Measurements from ENCODE around the gene FXR1.
"Not testable (repeated sequence)": the region's sequence is repeated elsewhere in the genome, so short reads cannot be mapped to it uniquely, and the experiment has no call there.

FXR1 gene

DNA sequence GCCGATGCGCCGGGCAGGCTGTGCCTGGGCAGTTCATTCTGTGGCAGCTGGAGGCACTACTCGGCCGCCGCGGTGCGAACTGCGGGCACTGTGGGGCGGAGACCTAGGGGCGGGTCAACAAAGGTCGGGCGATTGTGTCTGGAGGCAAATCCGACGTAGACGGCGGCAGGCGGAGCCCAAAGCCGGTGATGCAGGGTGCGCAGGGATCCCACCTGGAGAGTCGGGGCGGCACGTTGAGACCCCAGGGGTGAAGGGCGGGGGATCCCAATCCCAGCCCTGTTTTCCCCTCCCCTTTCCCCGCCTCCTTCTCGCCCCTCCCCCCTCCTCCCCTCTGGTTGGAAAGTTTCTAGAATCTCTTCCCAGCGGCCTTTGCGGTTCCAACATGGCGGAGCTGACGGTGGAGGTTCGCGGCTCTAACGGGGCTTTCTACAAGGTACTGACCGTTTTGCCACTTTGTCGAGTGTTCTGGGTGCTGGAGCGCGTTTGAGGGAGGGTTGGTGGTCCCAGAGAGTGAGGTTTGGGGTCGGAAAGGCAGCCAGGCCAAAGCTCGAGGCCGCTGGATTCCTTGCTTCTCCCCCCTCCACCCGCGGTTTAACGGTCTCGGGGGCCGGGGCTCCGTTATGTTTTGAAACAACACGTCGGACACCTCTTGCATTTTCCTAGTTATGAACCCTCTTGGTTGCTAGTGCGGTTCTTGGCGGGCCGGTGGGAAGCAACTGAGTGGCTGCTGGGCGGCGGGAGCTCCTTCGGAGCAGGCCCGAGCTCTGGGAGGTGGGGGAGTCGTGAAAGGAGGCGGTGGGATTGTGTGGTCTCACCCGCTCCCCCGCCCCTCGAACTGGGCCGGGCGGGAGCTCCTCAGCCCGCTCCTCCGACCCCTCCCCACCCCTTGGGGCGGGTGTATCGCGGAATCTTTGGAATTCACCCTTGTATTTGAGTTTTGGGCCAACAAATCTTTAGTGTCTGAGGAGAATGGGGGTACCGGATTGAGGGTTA, at the start of gene FXR1:
FXR1 (plus strand) TSS at position 367 of the 993 bp plus-strand sequence; CDS start at position 383, 16 bp downstream.
- peak; percentile 99 for DNase-seq

DNA sequence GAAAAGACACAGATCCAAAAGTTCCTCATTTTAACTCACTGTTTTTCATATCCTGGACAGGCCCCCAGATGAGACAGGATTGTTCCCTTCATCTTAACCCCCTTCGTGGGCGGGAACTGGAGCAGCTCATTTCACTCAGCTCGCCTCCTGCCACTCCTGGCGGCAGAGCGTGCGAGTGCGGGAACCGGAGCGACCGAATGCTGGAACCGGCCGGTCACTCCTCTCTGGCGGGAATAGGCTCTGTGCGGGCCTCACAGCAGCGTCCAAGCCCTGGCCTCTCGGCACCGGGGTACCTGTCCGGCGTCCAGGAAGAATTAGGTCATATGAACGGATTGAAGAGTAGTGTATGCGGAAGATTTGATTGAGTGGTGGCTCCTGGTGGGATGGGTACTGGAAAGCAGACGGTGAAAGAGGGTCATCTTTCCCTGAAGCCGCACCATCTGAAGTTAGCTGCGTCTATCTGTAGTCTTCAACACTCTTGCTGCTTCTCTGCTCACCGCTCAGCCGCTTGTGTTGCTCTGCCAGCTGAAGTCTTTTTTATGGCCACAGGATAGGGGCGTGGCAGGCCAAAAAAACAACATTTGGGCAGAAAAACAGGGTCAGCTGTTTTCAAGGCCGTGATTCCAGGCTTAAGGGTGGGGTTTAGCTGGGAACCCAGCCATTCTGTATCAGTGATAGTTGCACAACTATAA, 42.3 kb upstream of the FXR1 start:
- DNase-seq = peak; percentile 73

DNA sequence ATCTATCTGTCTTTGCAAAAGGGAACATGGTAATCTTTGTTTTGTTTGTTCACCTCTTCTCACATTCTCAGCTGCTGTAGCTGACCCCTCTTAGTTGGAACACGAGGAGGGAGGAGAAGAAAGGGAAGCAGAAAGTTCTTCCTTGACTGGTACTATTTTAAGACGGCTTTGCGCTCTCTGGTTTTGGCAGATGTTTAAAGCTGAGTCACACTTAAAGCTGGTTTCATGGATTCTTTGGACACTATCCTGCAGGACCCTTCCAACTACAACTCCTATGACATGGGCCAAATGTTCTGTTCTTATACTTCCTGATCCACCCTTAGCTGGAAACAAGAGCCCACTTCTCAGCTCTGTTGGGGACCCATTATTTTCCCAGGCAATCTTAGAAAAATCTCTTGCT, 40.6 kb upstream of the FXR1 start:
- no peak for DNase-seq

DNA sequence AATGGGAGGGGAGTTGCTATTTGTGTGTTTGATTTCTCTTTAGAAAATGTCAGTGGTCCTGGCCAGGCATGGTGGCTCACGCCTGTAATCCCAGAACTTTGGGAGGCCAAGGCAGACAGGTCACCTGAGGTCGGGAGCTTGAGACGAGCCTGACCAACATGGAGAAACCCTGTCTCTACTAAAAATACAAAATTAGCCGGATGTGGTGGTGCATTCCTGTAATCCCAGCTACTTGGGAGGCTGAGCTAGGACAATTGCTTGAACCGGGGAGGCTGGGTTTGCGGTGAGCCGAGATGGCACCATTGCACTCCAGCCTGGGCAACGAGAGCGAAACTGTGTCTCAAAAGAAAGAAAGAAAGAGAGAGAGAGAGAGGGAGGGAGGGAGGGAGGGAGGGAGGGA, 40.0 kb upstream of the FXR1 start:
- not testable (repeated sequence) for DNase-seq

DNA sequence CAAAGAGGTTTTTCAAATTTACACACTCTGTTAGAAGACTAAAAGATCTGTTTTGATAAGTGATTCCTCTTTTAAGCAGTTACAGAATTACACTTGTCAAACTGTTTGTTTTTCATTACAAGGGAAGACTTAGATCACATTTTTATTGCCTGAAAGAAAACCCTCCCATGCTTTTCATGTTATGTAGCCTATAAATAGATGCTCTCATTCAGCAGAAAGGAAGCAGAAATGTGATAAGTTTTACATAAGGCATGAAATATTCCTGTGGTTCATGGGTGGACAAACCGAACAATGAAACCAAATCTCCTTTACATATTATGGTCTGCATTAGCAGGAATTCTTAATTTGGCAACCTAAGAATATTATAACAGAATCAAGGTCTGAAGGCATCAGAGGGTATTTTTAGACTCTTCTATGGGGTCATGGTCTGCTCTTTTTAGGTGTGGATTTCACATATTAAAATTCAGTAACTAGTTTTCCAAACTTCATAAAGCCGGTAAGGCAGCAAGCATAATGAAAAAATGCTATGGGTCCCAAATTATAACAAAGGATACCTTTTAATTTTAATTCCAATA, 37.3 kb upstream of the FXR1 start:
- no peak for DNase-seq

DNA sequence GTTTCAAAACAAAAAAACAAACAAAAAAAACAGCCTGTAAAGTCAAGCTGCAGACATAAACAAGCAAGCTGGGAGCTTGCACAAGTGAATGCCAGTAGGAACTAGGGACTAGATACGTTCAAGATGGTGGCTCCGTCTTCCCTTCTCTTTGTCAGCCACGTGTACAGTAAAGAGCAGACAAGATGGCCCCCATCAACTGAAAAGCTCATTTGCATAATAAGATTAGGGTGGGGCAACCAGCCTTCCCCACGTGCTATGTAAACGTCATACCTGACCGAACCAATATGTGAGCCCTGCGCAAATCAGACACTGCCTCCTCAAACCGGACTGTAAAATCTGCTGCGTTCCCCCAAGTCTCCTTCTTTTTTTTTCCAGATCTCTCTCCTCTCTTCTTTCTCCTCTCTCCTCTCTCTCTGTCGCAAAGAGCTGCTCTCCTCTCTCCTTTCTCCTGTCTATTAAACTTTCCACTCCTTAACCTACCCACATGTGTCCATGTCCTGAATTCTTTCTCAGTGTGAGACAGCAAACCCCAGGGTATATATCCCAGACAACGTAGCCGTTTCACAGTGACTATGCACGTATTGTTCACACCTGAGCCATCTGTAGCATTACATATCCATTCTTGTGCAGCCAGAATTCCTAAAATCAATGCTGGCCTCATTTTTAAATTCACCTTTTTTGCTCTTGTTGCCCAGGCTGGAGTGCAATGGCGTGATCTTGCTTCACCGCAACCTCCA, 31.2 kb upstream of the FXR1 start:
- DNase-seq = no peak

DNA sequence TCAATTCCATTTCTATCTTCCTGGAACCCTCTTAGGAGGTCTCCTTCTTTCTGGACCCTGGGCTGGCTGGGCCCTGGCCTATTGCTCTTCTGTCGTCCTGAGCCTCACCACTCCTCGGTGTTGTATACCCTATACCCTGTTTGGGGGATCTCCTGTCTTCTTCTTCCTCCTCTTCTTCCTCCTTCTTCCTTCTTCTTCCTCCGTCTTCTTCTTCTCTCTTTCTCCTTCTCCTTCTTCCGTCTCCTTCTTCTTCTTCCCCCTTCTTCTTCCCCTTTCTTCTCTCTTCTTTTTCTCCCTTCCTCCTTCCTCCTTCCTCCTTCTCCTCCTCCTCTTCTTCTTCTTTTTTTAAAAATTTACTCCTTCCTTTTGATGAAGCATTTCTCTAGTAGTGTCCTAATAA, 30.4 kb upstream of the FXR1 start:
- DNase-seq = no peak

DNA sequence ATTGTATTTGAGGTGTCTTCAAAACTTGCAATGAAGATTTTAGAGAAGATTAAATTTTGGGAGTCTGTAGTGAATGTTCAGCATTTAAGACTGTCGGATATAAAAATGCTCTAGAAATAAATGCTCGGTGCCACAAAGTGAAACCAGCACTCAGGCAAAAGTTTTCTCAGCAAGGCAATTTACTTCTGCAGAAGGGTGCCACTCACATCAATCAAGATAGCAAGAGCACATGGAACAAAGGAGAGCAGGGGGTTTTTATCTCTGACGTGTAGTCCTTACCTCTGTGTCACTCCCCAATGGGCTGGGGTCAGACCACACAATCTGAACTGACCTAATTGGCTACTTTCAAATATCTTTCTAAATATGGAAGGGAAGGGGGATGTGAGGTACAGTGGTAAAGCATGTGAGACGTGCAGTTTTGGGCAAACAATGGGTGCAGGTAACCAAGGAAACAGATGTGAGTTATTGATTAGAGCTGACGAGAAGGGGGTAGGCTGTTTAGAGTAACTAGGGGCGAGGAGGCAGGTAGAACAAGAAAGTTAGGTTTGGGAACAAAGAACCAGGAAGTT, 23.4 kb upstream of the FXR1 start:
- peak; percentile 65 for DNase-seq

DNA sequence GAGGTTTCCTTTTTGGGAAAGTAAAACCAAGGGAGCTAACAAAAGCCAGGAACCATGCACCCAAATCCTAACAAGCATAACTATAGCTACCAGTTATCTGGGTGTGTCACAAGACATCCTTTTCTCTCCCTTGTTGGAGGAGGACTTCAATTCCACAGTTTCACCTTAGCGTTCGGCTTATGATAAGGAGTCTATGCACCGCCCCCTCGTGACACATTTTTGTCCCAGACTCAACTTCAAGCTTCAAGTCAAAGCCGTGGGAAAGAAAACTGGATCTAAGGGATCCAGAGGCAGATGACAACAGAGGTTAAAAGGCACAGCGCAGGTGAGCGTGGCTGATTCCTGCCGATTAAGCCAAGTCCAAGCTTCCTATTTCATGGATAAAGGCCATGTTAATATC, 13.9 kb upstream of the FXR1 start:
- DNase-seq = no peak

DNA sequence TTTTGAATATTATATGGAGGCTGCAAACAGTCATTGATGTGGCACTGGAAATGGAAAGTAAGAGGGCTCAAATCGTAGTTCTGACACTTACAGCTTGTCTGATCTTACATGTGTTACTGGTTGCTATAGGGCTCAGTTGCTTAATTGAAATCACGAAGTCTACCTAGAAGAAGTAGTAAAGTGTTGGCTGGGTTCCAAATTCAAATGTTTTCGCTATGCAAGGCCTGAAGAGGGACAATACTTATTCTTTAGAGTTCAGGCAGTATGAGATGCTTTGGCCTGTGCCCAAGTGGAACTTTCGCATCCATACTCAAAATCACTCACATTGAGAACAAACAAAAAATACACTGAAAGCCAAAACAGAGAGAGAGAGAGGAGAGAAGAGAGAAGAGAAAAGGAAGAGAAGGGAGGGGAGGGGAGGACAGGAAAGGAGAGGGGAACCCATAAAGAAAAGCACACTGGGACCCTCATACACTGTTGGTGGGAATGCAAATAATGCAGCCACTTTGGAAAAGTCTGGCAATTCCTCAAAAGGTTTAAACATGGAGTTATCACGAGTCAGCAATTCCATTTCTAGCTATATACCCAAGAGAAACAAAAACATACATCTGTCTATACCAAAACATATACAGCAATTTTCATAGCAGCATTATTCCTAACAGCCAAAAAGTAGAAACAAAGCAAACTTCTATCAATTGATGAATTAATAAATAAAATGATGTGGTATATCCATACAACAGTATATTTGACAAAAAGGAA, 2.9 kb upstream of the FXR1 start:
- DNase-seq = no peak

DNA sequence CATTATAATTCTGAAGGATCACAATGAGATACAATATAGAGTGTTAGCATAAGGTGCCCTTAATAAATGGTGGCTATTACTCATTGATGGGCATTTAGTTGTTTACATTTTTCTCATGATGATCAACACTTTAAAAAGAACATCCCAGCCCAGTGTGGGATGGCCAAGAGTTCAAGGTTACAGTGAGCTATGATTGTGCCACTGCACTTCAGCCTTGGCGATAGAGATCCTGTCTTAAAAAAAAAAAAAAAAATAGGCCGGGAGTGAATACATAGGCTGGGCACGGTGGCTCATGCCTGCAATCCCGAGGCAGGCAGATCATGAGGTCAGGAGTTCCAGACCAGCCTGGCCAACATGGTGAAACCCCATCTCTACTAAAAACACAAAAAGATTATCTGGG, 1.6 kb upstream of the FXR1 start:
- DNase-seq = no peak

DNA sequence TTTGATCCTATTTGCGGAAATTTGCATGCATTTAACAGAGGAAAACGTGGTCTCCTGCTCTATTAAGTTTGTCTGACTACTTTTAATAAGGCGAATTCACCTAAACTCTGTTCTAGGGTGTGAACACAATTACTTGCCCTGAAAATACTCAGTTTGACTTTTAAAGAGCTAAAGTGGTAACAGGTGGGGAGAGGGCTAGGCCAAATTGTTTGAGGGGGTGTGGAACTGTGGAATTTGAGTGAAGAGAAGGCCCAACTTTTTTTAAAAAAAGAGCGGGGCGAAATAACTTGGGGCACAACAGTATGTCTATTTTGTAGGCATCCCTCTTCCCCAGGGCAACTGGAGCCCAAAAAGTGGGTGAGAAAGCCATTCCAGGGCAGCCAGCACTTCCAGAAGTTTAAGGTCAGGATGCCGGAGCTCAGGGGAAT, 580 bp upstream of the FXR1 start:
- no peak for DNase-seq

DNA sequence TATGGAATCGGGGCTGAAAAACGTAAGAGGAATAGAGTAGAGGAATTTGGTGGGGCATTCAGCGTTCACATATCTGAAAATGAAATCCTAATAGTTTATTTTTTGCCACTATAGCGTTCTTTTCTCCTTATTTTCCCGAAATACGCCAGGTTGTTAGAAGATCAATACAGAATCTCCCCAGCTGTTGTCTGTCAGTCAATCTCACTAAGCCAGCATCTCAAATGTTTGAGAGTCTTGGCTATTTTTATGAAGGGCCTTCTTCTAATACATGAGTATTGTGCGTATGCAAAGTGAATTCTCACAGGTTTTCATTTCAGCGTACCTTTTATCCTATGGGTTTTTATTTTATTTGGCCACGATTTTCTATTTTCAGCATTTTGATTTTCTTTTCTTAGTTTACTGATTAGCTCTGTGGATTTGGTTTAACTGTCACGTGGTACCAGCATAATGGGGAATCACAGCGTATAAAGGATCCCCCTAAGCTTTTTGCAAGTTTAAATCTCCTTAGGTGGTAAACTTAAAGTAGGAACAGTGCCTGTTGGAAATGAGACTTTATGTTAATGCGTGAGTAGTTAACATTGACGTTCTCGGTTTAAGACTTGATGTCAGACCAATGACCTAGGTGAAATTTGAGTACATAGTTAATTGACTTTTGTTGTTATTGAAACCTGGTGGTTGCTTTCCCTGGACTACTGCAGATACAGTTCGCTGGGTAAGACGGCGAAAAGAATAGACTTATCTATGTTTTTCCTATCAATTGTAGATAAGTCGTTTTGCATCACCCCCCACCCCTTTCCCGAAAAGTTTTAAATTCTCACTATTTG, 1.3 kb downstream of the FXR1 start:
- DNase-seq = no peak

DNA sequence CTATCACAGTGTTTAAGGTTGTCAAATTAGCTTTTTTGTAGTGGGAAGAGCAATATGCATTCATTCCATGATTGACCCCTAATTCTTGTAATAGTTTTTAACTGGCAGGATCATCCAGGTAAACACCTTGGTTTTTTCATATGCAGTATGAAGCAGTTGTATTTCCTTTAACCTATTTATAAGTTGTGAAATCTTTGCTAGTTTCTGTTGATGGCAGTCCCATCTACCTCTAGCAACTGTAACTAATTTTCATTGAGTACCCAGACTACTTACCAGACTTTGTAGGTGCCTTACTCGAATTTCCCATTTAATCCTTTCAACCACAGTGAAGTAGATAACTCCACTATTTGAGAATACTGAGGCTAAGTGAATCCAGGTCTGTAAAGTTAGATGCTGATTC, 6.1 kb downstream of the FXR1 start:
- DNase-seq = no peak

DNA sequence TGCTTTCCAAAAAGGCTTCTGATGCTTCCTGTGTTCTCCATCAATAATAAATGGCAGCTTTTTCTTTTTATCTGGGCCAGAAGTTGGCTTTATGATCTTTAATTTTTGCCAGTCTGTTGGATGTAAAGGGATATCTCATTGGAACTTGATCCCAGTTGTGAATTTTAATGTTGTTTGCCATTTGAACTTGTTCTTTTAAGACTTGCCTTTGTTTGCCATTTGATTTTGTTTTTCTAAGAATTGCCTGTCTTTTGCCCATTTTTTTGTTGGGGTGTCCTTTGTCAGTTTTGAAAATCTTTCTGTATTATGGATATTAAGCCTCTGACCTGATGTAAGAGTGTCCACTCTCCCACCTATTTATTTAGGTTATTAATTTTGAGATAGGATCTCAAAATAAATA, 9.8 kb downstream of the FXR1 start:
- DNase-seq = no peak

DNA sequence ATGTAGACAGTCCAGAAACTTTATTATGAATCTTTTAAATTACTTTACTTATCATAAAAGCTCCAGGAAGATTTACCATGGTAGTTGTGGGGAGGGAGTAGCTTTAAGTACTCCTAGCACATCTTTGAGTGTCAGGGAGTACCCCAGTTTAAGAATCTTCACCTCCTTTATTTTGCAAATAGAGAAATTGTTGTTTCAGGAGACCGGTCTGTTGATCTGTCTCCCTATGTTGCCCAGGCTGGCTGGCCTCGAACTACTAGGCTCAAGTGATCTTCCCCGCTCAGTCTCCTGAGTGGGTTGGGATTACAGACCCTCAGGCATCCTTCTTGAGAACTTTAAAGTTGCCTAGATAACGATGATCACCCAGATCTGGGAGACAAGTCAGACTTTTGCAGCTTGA, 11.1 kb downstream of the FXR1 start:
- no peak for DNase-seq

DNA sequence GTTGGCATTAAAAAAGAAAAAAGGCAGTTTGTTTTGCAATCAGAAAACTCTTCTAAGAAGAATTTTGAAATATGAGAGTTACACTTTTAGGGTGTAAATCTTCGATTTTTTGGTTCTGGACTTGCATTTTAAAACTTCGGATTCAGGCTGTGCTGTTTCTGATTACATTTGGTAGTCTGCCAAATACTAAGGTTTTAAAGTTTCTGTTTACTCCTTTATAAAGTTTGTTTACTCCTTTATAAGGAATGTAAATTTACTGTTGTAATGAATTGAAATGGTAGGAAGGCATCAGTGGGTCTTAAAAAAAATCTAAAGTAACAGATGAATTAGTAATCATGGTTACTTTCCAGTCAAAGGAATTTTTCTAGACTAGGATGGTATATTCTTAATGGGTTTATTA, 14.1 kb downstream of the FXR1 start:
- no peak for DNase-seq

DNA sequence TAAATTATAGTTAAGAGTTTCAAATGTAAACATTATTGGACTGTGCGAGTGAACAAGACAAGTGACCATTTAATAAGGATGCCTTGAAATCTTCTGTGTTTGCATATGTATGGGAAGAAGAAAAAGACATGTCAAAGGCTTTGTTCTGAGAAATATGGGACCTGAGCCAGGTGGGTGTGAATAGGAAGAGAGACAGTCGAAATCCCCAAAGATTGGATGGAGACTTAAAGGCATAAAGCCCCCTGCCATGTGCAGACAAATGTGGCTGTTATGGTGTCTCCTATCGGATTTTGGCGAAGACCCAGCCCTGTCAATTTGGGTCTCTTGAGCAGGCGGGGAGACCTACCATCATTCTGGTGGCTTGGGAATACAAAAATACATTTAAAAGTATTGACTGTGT, 16.9 kb downstream of the FXR1 start:
- DNase-seq = no peak

DNA sequence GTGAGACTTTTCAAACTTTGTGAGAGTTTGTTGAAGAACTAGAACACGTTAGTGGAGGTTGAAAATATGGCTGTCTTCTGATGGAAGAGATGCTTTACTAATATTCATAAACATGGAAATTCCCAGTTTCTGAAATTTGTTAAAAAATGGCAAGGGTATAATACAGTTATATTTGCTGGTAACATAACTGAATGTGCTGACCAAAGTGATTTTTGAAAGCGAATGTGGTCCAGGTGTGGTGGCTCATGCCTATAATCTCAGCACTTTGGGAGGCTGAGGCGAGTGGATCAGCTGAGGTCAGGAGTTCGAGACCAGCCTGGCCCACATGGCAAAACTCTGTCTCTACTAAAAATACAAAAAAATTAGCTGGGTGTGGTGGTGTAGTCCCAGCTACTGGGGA, 18.1 kb downstream of the FXR1 start:
- DNase-seq = no peak

DNA sequence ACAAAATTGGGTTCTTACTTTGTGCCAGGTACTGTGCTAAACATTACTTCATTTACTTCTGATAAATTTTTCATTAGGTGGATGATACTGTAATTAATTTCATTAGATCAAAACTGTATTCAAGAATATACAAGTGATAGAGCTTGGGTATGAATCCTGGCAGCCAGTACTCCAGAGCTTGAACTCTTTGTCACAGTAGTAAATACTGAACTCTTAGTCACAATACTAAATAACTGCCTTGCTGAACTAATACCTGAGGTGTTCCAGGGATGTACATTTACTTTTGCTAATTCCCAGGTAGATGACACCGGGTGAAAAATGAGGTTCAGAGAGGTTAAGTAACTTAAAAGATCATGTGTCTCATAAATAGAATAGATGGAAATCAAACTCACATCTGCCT, 20.3 kb downstream of the FXR1 start:
- DNase-seq = no peak

DNA sequence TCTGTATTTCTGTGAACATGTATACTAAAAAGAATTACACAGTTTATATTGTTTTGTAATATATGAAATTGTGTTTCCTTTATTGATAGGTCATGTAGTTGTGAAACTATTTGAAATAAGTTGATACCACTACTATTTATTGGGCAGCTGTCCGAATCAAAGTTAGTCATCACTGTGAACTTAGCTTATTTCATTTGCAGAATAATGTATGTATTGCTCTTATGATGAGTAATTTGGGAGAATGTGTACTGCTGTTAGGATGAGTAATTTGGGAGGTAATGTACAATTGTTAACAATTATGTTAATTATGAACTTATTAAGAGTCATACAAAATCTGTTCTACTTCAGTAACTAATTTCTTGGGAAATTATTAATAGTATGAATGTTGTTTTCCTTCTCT, 22.2 kb downstream of the FXR1 start:
- DNase-seq = no peak

All from islet precursor cell (in vitro differentiated cells).